GM21515 (cell line): Measurements from ENCODE around the gene GEMIN7.

ENCODE experiments used
- ATAC-seq: cut with Tn5 transposase; IDR thresholded peaks from one replicate; pipeline ENCODE4 v1.9.1; 2021; ENCODE audit not compliant: unreplicated experiment

GEMIN7 gene

DNA sequence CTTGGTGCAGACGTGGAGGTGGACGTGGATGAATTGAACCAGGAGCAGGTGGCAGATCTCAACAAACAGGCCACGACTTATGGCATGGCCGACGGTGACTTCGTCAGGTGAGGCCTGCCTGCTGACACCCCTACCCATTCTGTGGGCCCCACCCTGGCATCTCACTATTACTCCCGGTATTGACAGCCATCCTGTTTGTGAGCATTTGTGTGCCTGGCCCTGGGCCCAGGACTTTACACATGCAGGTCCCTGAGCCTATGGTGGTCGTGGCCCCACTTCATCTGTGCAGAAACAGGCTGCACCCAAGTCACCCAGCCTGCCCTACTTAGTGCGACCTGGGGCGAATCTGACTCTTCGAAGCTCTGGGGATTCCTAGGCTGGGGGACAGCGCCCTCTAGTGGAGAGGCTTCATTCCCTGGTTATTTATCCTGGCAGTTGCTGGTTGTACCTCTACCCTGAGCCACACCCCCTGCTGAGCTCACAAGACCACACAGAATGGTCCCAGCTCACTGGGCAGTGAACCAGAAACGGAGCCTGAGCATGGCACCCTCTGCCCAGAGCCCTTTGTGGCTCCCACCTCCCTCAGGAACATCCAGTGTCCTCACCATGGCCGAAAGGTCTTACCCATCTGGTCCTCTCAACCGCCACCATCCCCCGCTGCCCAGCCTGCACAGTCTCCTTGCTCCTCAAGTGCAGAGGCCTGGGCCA lies 19.6 kb upstream of the GEMIN7 start:
- no peak for ATAC-seq

DNA sequence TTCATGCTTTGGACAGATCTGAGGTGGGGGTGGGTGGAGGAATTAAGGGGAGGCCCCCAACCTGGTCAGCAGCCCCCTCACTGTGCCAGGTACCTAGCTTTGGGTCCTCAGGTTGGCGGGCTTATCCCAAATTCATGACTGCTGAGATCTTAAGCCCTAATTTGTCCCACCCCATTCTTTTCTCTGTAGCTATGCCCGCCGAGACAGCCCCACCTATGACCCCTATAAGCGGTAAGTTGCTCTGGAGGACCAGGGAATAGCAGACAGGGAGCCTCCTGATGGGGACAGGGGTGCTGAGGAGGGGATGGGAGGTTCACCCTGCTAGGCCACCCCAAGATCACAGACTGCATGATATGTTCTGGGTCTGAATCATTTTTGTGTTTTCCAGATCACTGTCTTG lies 17.1 kb upstream of the GEMIN7 start:
- ATAC-seq = no peak

- no peak for ATAC-seq
Measured at GRCh38 chr19:45063851-45064801, 14.9 kb upstream of the GEMIN7 start.

DNA sequence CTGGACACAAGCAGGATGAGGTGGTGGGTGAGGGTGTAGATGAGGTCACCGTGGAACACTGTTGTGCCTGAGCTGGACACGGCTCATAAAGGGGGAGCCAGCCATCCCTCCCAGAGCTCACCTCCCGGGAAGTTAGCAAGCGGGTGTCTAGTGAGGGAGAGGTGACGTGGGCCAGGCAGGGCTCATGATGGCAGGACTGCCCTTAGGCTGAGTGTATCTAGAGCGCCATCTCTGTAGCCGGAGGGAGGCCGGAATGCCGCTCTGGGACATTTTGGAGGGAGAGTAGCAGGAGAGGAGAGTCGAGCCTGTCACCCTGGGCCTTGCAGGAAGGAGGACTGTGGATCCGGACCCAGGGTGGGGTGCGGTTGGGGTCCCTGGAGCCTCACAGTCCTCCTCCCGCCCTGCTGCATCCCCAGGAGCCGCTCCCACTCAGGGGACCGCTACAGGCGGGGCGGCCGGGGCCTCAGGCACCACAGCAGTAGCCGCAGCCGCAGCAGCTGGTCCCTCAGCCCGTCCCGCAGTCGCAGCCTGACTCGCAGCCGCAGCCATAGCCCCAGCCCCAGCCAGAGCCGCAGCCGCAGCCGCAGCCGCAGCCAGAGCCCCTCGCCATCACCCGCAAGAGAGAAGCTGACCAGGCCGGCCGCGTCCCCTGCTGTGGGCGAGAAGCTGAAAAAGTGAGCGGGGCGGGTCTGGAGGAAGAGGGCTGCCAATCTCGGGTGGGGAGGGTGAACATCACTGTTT lies 12.0 kb upstream of the GEMIN7 start:
- ATAC-seq = no peak

DNA sequence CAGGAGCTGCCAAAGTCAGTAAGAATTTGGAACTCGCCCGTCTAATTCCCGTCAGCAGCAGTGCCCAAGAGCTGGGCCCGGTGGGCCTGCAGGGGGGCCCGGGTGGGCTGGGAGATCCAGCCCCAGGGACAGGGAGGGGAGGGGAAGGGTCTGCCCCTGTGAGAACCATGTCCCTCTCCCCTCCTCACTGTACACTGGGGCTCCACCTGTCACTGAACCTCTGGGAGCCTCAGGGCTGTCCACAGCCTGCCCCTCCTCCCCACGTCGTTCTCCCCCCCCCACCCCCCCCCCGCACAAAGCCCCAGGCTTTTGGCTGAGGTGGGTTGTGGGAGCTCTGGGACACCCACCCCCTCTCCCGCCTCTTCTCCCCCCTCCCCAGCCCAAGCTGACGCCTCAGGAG lies 11.0 kb upstream of the GEMIN7 start:
- ATAC-seq = no peak

- no peak for ATAC-seq
Measured at GRCh38 chr19:45069056-45069455, 10.0 kb upstream of the GEMIN7 start.

DNA sequence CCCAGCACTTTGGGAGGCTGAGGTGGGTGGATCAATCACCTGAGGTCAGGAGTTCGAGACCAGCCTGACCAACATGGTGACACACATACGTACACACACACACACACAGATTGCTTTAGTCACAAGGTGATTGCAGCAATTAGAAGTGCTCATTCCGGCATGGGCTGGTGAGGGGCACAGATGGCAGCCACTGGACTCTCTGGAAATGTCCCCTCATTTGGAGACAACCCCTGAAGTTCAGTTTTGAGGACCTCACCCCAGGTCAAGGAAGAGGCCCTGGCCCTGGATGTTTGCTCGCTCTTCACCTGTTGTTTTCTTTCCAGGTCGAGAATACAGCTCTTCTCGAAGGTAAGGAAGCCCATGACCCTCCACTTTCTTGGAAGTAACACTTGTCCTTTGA lies 8.8 kb upstream of the GEMIN7 start:
- ATAC-seq = no peak

GRCh38 chr19:45070861-45071544 lies 8.1 kb upstream of the GEMIN7 start:
- no peak for ATAC-seq

- ATAC-seq = no peak
Measured at GRCh38 chr19:45071545-45071938, 7.5 kb upstream of the GEMIN7 start.

DNA sequence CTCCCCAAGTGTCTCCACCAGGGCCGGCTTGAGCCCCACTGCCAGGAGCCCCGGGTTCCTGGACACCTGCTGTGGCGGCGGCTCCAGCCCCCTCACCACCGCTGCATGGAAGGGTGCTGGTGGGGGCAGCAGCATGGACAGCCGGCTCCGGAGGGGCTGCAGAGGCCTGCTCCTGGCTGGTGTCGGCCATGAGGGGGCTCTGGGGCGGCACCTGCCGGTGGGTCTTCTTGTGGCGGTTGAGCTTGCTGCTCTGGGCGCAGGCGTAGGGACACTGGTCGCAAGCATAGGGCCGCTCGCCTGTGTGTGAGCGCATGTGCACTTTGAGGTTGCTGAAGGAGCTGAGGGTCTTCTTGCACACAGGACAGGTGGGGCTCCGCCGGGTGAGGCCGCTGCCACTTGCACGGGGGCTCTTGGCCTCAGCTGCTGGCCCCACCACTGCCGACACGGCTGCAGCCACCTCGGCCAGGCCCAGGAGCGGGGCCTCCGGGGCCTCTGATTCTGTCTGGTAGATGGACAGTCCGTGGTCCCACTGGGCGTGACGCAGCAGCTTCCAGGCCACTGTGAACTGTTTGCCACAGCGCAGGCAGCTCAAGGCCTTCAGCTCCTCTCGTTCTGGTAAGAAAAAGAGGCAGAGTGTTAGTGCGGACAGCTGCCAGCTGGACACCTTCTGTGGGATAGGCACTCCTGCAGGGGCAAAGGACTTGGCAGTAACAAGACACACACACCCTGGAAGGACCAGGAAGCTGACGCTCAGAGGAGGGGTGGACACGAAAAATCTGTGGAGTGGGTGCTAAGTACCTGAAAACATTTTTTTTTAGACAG lies 6.9 kb upstream of the GEMIN7 start:
- no peak for ATAC-seq

- ATAC-seq = no peak
Measured at GRCh38 chr19:45074744-45075300, 4.2 kb upstream of the GEMIN7 start.

GRCh38 chr19:45075301-45076028 lies 3.6 kb upstream of the GEMIN7 start:
- peak; percentile 49 for ATAC-seq

- peak; percentile 45 for ATAC-seq
Measured at GRCh38 chr19:45076029-45076850, 2.8 kb upstream of the GEMIN7 start, which contains the start of gene ZNF296. Gene ZNF296, minus strand, starts transcription at chr19:45076478. Its CDS starts 105 bp downstream, at chr19:45076373.

DNA sequence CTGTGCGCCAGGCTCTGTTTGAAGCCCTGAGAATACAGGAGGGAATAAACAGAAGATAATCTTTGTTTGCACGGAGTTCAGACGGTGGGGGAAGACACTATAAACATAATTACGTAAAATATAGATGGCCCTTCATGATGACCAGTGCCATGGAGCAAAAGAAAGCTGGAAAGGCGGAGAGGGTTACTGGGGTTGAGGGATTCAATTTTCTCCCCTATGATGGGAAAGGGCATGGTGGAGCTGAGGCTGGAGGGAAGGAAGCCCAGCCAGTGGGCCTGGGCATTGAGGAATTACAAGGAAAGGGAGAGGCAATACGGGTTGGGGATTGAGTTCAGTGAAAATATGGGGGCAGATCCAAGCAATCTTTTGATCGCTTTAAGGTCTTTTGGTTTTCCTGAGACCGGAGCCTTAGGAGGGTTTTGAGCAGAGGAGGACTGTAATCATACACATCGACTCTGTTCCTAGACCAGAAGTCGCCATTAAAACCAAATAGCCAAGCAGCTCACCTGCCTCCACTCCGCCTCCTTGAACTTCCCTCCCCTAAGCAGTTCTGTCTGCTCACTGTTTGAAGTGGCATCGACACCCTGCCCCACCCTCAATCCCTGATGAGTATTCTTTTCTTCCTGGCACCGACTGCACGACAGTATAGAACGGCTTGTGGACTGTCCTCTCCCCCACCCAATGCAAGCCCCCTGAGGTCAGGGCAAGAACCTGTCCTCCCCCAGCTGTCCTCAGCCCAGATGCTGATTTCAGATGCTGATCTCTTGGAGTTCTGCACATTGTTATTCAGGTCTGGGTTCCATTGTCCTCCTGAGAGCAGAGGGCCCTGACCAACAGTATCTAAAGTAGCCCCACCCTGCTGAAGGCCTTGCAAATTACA lies 2.0 kb upstream of the GEMIN7 start:
- ATAC-seq = no peak

- no peak for ATAC-seq
Measured at GRCh38 chr19:45078390-45079062, 534 bp upstream of the GEMIN7 start.

- ATAC-seq = no peak
Measured at GRCh38 chr19:45079911-45080370, 881 bp downstream of the GEMIN7 start.
